Kidney epithelial cell (primary cell): ENCODE measurements around the gene SNPH. TPM values are rescaled to one million over a fixed set of nuclear protein-coding genes. Genes with fewer than 3 reads are reported as not detected.

Source experiments
- DNase-seq: peaks from one replicate; pipeline ENCODE4 v3.0.0-alpha.2; 2010; ENCODE audit warnings: low read depth
- H3K27me3 ChIP-seq: 2 replicates; pipeline ENCODE4 v1.6.0; 2011; ENCODE audit warnings: low read length; ENCODE audit not compliant: control insufficient read depth, insufficient read depth
- H3K36me3 ChIP-seq: 2 replicates; pipeline ENCODE4 v1.5.1; 2011; ENCODE audit warnings: low read length; ENCODE audit not compliant: control insufficient read depth, insufficient read depth
- H3K4me3 ChIP-seq: 2 replicates; pipeline ENCODE4 v1.5.1; 2011; ENCODE audit warnings: low read depth, mild to moderate bottlenecking, control low read depth, low read length
- total RNA-seq: library from RNA; depleted of rRNA; stranded (reverse); fragments of >200 nt; gene quantifications from 2 replicates; pipeline ENCODE4 v1.2.3, GENCODE V29; 2015
- TF ChIP-seq, protein P1 (sequence below): IDR thresholded peaks from 2 replicates; pipeline ENCODE4 v1.5.1; 2011; ENCODE audit warnings: mild to moderate bottlenecking, moderate library complexity, low read length, control low read depth, inconsistent platforms; ENCODE audit not compliant: insufficient read depth, poor library complexity, severe bottlenecking

Gene SNPH
- total RNA-seq, 1 donor from 2014 or later: 7.1 TPM

DNA sequence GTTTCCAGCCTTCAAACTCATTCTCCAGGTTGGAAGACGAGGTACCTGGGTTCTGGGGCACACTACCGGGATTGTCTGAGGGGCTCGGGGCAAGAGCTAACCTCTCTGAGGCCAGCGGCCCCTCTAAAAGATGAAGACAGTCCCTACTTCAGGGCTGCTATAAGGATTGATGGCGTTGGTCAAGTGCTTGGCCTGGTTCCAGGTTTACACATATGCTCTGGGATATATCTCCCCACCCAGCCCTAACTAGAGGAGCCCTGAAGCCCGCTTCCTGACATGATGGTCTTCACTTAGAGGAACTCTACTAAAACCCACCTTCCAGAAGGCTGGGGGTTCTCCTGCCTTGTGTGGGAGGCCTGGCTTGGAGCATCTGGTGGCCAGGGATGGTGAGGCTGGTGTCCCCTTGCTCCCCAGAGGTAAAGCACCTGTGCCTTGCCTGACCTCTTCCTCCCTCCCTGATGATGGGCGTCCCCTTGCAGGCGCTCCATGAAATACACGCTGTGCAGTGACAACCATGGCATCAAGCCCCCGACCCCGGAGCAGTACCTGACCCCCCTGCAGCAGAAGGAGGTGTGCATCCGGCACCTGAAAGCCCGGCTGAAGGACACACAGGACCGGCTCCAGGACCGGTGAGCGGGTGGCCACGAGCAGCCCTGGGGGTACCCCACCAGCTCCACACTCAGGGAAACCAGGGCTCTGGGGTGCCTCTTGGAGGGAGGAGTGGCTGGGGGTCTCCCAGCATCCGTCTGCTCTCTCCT is 34.2 kb downstream of the SNPH start:
- no peaks in the 10 kb centered on the region for H3K27me3 ChIP-seq
- H3K4me3 ChIP-seq: no peak overlapping the region
- no peak for DNase-seq
- TF ChIP-seq, protein P1, sequence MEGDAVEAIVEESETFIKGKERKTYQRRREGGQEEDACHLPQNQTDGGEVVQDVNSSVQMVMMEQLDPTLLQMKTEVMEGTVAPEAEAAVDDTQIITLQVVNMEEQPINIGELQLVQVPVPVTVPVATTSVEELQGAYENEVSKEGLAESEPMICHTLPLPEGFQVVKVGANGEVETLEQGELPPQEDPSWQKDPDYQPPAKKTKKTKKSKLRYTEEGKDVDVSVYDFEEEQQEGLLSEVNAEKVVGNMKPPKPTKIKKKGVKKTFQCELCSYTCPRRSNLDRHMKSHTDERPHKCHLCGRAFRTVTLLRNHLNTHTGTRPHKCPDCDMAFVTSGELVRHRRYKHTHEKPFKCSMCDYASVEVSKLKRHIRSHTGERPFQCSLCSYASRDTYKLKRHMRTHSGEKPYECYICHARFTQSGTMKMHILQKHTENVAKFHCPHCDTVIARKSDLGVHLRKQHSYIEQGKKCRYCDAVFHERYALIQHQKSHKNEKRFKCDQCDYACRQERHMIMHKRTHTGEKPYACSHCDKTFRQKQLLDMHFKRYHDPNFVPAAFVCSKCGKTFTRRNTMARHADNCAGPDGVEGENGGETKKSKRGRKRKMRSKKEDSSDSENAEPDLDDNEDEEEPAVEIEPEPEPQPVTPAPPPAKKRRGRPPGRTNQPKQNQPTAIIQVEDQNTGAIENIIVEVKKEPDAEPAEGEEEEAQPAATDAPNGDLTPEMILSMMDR: no peak
- H3K36me3 ChIP-seq: no peaks in the 10 kb centered on the region

DNA sequence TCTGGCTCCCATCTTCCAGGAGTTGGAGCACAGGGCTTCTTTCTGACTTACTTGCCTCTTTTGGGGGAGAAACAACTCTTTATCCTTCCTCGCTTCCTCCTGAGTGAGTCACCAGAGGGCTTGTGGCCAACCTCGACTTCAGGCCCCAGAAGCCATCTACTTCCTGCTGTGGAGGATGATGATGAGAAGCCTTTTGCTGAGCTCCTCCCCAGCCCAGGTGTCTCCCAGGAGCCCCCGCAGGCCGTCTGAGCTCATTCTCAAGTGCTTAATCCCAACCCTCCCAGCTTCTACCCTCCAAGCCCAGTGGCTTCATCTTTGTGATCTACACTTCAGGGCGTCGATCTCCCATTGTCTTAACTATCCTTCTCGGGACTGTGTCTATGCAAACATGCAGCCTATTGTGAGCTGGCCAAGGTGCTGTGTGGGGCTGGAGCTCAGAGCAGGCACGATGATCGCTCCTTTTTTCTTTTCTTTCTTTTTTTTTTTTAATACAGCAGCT is 35.0 kb downstream of the SNPH start:
- Histone ChIP-seq H3K4me3 (no peak overlapping the region), H3K36me3 (no peaks in the 10 kb centered on the region), H3K27me3 (no peaks in the 10 kb centered on the region)
- no peak for DNase-seq
- TF ChIP-seq, protein P1: no peak

DNA sequence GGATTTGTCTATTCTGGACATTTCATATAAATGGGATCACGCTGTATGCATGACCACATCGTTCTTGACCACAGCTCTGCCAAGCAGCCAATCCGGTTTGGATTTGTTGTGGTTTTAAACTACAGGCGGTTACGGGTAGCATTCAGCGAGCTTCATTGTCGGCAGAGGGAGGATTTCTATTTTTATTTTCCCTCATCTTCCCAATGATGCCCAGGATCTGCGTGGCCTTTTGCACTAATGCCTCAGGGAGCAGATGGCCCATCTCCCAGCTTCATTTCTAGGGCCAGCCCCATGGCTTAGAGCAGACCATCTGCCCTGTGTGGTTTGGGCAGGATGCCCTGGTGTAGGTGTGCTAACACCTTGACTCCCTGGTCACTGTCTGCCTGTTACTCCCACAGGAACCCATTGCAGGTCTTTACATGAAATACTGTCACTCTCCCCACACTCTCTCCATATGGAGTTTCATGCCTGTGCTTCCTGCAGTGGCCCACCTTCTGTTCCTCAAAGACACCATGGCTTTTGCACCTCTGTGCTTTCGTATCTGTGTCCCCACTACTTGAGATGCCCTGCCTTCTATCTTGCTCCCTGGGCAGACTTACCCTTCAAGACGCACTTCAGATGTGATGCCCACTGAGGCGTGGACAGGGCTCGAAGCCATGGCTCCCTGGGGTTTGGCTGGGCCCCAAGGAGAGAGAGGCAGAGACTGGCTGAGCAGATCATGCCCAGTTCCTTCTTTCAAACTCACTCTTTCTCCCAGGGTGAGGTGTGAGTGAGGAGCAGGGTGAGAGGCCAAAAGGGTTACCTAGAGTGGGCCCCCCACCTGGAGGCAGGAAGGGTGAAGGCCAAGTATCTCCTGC is 36.8 kb downstream of the SNPH start:
- DNase-seq: no peak
- Histone ChIP-seq H3K4me3 (no peak overlapping the region), H3K27me3 (no peaks in the 10 kb centered on the region), H3K36me3 (no peaks in the 10 kb centered on the region)
- TF ChIP-seq, protein P1: no peak

DNA sequence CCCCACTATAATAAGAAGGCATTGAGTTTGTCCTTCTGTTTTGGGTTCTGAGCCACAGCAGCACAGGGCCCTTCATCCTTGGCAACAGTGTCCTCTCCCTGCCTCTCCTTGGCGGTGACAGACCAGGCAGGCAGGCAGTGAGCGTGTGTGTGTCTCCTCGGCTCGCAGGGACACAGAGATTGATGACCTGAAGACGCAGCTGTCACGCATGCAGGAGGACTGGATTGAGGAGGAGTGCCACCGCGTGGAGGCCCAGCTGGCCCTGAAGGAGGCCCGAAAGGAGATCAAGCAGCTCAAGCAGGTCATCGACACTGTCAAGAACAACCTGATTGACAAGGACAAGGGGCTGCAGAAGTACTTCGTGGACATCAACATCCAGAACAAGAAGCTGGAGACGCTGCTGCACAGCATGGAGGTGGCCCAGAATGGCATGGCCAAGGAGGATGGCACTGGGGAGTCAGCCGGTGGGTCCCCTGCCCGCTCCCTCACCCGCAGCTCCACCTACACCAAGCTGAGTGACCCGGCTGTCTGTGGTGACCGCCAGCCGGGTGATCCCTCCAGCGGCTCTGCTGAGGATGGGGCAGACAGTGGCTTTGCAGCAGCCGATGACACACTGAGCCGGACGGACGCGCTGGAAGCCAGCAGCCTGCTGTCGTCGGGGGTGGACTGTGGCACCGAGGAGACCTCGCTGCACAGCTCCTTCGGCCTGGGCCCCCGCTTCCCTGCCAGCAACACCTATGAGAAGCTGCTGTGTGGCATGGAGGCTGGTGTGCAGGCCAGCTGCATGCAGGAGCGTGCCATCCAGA is 38.8 kb downstream of the SNPH start:
- Histone ChIP-seq H3K27me3 (no peaks in the 10 kb centered on the region), H3K36me3 (no peaks in the 10 kb centered on the region), H3K4me3 (no peak overlapping the region)
- TF ChIP-seq, protein P1: no peak
- no peak for DNase-seq

DNA sequence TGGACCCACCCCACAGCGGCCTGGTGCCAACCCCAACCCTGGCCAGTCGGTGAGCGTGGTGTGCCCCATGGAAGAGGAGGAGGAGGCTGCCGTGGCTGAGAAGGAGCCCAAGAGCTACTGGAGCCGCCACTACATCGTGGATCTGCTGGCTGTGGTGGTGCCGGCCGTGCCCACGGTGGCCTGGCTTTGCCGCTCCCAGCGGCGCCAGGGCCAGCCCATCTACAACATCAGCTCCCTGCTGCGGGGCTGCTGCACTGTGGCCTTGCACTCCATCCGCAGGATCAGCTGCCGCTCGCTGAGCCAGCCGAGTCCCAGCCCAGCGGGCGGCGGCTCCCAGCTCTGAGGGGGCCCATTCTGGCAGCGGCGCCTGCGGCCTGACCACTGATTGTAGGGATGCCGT is 39.6 kb downstream of the SNPH start:
- H3K36me3 ChIP-seq: no peaks in the 10 kb centered on the region
- TF ChIP-seq, protein P1: no peak

More for the DNA sequence above, 39.6 kb downstream of the SNPH start:
- Histone ChIP-seq H3K27me3 (no peaks in the 10 kb centered on the region), H3K4me3 (no peak overlapping the region)
- no peak for DNase-seq
